Esophagus (tissue), 2 donors: ENCODE results near the gene SLC38A1. TPM values are rescaled to one million over a fixed set of nuclear protein-coding genes. Genes with fewer than 3 reads are reported as not detected.

Experiments
- H3K27ac ChIP-seq, 2 donors: one replicate each; pipeline ENCODE4 v1.5.1; 2013; ENCODE audit warnings: low read depth in 2 of 2, mild to moderate bottlenecking in 2 of 2, inconsistent platforms in 1 of 2, low read length in 1 of 2, moderate library complexity in 1 of 2
- H3K27me3 ChIP-seq, 2 donors: one replicate each; pipeline ENCODE4 v1.6.1; 2013; ENCODE audit warnings: low read length in 2 of 2, control low read depth in 1 of 2, mild to moderate bottlenecking in 1 of 2; ENCODE audit not compliant: insufficient read depth in 2 of 2, control insufficient read depth in 1 of 2
- H3K36me3 ChIP-seq, 2 donors: one replicate each; pipeline ENCODE4 v1.6.1; 2013; ENCODE audit warnings: low read length in 1 of 2; ENCODE audit not compliant: control insufficient read depth in 2 of 2, insufficient read depth in 2 of 2
- H3K4me1 ChIP-seq, 2 donors: one replicate each; pipeline ENCODE4 v1.6.1; 2013; ENCODE audit warnings: low read length in 1 of 2; ENCODE audit not compliant: control insufficient read depth in 2 of 2, insufficient read depth in 2 of 2
- H3K4me3 ChIP-seq, 2 donors: one replicate each; pipeline ENCODE4 v1.5.1; 2013; ENCODE audit warnings: low read length in 2 of 2, mild to moderate bottlenecking in 2 of 2, low read depth in 1 of 2, moderate library complexity in 1 of 2
- H3K9me3 ChIP-seq, 2 donors: one replicate each; pipeline ENCODE4 v1.6.1; 2013; ENCODE audit warnings: mild to moderate bottlenecking in 2 of 2, low read depth in 1 of 2, low read length in 1 of 2, moderate library complexity in 1 of 2; ENCODE audit not compliant: control insufficient read depth in 2 of 2, insufficient read depth in 1 of 2
- WGBS, 2 donors: extraction: QIAGEN DNeasy Blood & Tissue Kit; methylation state at CpG; one replicate each; pipeline ENCODE4 v1.1.7; 2013; 5-methylcytosine and 5-hydroxymethylcytosine counted together
- polyA plus RNA-seq, 2 donors: library from polyadenylated mRNA; stranded (reverse); fragments of 200-250 nt; gene quantifications; one replicate each; pipeline ENCODE4 v1.2.3, GENCODE V29; 2013
- donor health status: healthy with polysubstance abuse.
- donor health status: Bipolar disorder and iron deficiency.

SLC38A1 gene
- polyA plus RNA-seq, 2 donors = 14.4 to 16.9 TPM

DNA sequence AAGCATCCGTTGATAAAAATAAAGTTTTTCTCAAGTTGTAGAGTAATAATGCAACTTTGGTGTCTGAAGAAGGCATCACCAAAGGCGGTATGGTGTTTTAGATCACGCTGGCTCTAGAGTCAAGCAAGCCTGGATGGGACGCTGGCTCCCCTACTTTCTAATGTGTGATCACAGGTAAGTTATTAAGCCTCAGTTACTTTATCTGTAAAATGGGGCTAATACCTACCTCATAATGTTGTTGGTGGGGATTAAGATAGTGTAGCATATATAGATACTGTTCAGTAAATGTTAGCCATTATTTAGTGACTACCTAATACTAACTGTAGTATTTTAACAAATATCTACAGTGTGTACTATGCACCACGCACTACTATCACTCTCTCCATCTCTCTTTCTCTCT is 45.8 kb downstream of the SLC38A1 start:
- Histone ChIP-seq H3K4me1 (peaks cover 0 to 4% of the 10 kb centered on the region in 2 donors), H3K4me3 (no peak overlapping the region), H3K9me3 (no peaks in the 10 kb centered on the region), H3K27ac (no peak overlapping the region), H3K36me3 (no peaks in the 10 kb centered on the region), H3K27me3 (no peaks in the 10 kb centered on the region)
- WGBS, 2 donors = 88 to 91% methylated on average over 5 of the region's 5 CpGs

DNA sequence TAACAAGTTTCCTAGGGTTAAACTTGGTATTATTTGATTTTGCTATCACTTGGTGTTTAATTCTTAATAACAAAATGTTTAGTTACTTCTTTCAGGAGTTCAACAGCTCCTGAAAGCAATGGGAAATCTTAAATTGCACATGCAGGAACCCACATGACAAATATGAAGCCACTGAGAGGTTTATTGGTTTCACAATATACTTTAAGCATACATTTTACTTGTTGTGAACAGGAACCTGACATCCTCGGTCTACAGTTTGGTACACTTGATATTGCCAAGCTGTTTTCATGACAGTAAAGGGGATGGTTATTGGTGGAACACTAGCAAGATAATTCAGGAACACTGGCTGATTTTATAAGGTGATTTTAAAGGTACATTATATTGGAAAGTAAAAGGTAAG is 46.2 kb downstream of the SLC38A1 start:
- Histone ChIP-seq H3K36me3 (no peaks in the 10 kb centered on the region), H3K27ac (no peak overlapping the region), H3K9me3 (no peaks in the 10 kb centered on the region), H3K4me1 (peaks cover 0 to 4% of the 10 kb centered on the region in 2 donors), H3K27me3 (no peaks in the 10 kb centered on the region), H3K4me3 (no peak overlapping the region)
- 70 to 76% methylated on average over 1 of the region's 1 CpG for WGBS, 2 donors

DNA sequence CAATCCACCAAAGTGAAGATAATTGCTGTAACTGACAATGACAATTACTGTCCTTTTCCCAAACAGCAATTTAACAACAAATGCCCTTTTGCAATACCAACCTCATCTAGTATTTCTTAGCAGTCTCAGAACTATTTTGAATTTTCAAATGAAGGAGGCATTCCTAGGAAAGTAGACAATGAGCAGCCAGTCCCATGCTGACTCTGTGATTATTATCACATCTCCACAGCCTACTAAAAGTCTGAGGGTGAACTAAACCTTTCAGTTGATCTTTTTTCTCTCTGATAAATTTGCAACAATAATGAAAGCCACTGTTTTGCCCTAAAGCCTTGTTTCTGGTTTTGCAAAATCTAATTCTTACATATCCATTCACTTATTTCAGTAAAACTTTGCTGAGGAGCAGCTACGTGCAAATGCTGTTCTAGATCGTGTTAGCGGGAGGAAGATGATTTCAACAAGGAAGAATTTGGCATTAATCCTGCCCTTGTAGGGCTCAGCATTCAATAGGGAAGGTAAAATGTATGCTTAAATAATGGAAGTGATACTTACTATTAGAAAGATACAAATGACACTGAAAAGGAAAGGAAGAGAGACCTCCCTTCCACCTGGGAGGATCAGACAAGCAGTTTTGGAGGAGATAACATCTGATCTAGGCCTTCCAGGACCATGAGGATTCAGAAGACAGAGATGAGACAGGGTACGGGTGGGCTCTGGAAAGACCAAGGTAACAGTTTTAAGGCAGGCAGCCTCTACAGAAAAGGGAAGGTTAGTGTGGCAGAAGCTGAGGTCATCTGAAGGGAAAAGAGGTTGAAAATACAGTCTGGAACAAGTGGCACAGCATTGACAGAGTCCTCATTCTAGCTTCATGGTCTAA is 47.4 kb downstream of the SLC38A1 start:
- H3K27me3 ChIP-seq = no peaks in the 10 kb centered on the region
- H3K36me3 ChIP-seq = no peaks in the 10 kb centered on the region
- no peak overlapping the region for H3K27ac ChIP-seq
- H3K9me3 ChIP-seq = no peaks in the 10 kb centered on the region
- H3K4me3 ChIP-seq = no peak overlapping the region
- H3K4me1 ChIP-seq = peaks cover 0 to 4% of the 10 kb centered on the region in 2 donors
- 63 to 69% methylated on average over 4 of the region's 4 CpGs for WGBS, 2 donors

DNA sequence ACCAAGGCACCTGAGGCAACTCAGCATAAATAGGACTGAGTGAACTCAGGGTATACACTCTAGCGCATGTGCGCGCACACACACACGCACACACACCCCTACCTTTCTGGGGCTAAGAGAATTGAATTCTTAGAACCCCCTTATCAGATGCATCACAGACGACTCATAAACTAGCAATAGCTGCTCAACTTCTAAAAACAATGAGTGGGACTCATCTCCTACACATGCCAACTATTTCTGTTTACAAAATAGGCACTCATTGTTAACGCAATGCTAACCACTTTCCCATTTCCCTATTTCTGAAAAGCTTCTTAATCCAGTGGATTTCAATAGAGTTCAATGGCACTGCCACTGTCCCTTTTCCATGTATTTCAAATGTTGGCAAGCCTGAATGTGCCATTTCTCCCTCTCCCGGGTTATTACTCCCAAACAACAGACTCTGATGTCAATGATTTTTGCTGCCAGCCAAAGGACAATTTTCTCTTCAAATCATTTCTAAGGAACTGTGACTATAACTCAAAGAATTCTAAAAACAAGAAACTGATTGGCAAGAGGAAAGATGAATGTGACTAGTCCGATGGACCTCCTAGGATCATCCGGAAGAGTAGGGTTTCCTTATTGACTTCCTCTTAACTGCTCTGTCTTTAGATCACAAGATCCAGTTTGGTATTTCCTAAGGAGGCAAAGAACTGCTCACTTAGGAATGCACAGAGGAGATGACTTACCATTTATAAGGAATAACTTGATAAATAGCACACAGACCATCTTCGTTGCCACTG is 48.8 kb downstream of the SLC38A1 start:
- Histone ChIP-seq H3K27ac (no peak overlapping the region), H3K9me3 (no peaks in the 10 kb centered on the region), H3K36me3 (peaks cover 0 to 3% of the 10 kb centered on the region in 2 donors), H3K27me3 (no peaks in the 10 kb centered on the region), H3K4me3 (no peak overlapping the region), H3K4me1 (peaks cover 0 to 4% of the 10 kb centered on the region in 2 donors)
- WGBS, 2 donors = 69 to 87% methylated on average over 10 of the region's 10 CpGs

DNA sequence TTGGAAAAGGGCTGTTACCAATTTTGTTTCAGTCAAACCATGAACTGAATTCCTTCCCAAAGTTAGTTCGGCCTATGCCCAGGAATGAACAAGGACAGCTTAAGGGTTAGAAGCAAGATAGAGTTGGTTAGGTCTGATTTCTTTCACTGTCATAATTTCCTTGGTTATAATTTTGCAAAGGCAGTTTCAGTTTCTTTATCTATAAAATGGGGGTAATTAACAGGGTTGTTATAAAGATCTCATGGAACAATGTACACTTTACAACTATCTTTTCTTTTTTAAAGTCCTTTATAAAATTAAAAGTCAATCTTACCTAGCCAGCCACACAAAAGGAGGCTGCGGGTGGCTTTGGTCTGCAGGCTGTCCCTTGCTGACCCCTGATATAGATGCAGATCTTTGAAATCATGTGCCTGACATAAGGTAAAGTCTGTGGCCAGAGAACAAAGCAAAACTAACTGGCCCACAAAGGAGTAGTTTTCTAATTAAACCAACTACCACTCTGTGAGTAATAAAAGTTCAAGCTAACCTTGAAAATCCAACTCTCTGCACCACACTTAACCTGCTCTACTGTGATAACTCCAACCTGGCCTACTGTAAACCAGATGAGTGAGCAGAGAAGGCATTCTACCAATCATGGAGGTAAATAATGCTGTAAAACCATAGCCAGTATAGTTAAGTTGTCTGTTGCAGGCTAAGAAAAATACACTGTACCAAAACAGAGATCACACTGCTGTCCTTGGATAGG is 49.5 kb downstream of the SLC38A1 start:
- Histone ChIP-seq H3K27me3 (no peaks in the 10 kb centered on the region), H3K4me1 (peaks cover 0 to 4% of the 10 kb centered on the region in 2 donors), H3K9me3 (no peaks in the 10 kb centered on the region), H3K36me3 (peaks cover 0 to 3% of the 10 kb centered on the region in 2 donors), H3K27ac (peak overlapping the region in 1 of 2 donors; percentile 24), H3K4me3 (no peak overlapping the region)
- WGBS, 2 donors = 80 to 86% methylated on average over 2 of the region's 2 CpGs

DNA sequence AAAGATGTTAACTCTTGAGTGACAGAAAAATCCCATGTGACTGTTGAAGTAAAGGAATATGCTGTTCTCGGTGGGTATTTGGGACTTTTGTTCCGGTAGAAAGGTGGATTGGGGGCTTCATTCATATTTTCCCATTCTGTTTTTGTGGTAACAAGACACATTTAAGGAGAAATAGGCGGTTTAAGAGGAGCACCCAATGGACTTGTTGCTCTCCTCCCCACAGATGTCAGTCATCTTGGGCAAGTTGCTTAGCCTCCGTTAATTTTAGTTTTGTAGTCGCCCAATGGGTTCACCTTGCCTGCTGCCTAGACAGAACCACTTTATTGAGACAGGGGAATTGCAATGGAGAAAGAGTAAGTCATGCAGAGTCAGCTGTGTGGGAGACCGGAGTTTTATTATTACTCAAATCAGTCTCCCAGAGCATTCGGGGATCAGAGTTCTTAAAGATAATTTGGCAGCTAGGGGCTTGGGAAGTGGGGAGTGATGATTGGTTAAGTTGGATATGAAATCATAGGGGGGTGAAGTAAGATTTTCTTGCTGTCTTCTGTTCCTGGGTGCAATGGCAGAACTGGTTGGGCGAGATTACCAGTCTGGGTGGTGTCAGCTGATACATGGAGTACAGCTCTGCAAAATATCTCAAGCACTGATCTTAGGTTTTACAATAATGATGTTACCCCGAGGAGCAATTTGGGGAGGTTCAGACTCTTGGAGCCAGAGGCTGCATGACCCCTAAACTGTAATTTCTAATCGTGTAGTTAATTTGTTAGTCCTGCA is 50.3 kb downstream of the SLC38A1 start:
- no peaks in the 10 kb centered on the region for H3K9me3 ChIP-seq
- H3K36me3 ChIP-seq = peaks cover 0 to 3% of the 10 kb centered on the region in 2 donors
- H3K4me1 ChIP-seq = peaks cover 0 to 3% of the 10 kb centered on the region in 2 donors
- 70 to 74% methylated on average over 10 of the region's 10 CpGs for WGBS, 2 donors
- H3K27ac ChIP-seq = peak overlapping the region in 1 of 2 donors; percentile 41
- H3K27me3 ChIP-seq = no peaks in the 10 kb centered on the region
- H3K4me3 ChIP-seq = no peak overlapping the region

DNA sequence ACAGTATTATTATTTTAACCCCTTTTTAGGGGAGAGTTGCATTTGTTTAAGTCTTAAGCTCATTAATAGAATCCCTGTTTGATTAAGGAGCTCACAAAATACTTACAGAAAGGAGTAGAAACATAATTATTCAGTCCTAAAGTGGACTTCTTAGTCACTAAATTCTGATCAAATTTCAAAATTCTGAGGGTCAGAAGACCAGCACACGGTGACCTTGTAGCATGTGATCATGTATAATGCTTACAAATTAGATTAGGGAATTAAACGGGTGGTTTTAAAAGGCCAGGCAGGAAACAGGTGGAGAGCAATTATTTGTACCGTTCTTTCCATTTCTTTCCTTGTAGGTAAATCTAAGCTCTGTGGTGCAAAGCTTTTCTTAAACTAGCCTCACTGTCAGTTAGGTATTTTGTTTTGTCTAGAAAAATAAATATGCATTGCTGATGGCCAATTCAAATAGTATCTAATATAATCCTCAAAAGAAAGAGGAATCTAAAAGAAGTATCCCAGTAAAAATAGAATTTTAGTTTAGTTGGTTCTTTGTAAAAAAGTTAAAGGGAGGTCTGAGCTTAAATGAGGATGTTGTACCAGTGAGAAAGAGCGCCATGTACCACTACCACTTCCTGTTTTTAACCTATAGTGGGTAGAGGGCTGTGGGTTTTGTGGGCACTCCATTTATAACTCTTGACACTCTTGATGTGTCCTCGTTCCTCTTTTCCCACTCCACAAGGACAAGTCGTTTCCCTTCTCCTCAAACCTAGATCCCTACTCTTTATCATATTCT is 51.1 kb downstream of the SLC38A1 start:
- H3K4me3 ChIP-seq = no peak overlapping the region
- H3K36me3 ChIP-seq = peaks cover 0 to 5% of the 10 kb centered on the region in 2 donors
- no peaks in the 10 kb centered on the region for H3K27me3 ChIP-seq
- 66 to 67% methylated on average over 6 of the region's 6 CpGs for WGBS, 2 donors
- H3K4me1 ChIP-seq = peaks cover 0 to 3% of the 10 kb centered on the region in 2 donors
- H3K9me3 ChIP-seq = no peaks in the 10 kb centered on the region
- H3K27ac ChIP-seq = peak overlapping the region in 1 of 2 donors; percentile 41

DNA sequence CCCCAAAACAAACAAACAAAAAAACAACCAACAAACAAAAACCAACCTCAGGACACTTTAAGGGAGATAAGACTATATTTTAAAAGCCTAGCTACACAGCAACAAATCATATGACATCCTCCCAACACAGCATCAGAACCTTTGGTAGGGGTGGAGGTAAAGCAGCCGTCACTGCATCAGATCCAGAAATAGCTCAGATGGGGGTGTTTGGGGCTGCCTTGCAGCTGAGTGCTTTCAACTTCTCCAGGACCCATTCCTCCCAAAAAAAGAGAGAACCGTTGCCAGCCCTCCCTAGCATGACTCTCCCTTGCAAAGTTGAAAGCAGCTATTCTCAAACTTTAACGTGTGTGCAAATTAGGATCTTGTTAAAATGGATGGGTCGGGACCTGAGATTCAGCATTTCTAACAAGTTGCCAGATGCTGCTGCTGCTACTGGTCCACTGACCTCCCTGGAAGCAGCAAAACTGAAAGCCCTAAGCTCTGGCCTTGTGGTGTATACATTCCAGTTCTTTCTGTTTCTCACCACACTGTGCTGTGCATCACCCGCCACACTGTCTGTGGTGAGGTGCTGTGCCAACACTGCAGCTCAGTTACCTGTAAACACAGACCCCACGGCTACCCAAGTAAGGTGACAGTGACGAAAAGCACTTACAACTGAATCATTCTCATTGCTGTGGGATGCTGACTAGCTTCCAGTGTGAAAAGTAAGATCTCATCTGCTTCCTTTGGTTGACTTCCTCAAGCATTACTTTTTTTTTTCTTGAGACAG is 54.0 kb downstream of the SLC38A1 start:
- Histone ChIP-seq H3K36me3 (peaks cover 0 to 5% of the 10 kb centered on the region in 2 donors), H3K4me1 (peaks cover 0 to 6% of the 10 kb centered on the region in 2 donors), H3K9me3 (no peaks in the 10 kb centered on the region), H3K4me3 (no peak overlapping the region), H3K27me3 (no peaks in the 10 kb centered on the region), H3K27ac (peak overlapping the region in 1 of 2 donors; percentile 33)
- 59 to 62% methylated on average over 7 of the region's 7 CpGs for WGBS, 2 donors
